Measurements from ENCODE around the gene MCRIP2. TPM values are rescaled to one million over a fixed set of nuclear protein-coding genes. Genes with fewer than 3 reads are reported as not detected.

The MCRIP2 gene
- total and polyA plus RNA-seq, 2 experiments from 2014 or later, result 64.3 to 67.7 TPM

- H3K27me3 ChIP-seq (ENCODE audit: insufficient read depth), result no peaks in the 10 kb centered on the region
- Mint-ChIP-seq H3K4me3 (no peak overlapping the region; the same call in 2 of the 3 replicates), H3K27me3 (ENCODE audit: insufficient read depth, low read depth, poor library complexity) (peaks cover 21% of the 10 kb centered on the region), H3K27ac (no peak overlapping the region), H3K9me3 (no peaks in the 10 kb centered on the region; the same call in 1 of the 3 replicates), H3K4me1 (peaks cover 9% of the 10 kb centered on the region), H3K36me3 (ENCODE audit: low read depth) (peaks cover 16% of the 10 kb centered on the region)
- TF ChIP-seq ETS1 (IDR thresholded peaks at IDR 0.05), result no peak
- no peak for TF ChIP-seq STAT1 (IDR thresholded peaks at IDR 0.05; ENCODE audit: unreplicated experiment)
- TF ChIP-seq JUNB (IDR thresholded peaks at IDR 0.05; ENCODE audit: unreplicated experiment), result no peak
- no peak for TF ChIP-seq EZH2phosphoT487 (IDR thresholded peaks at IDR 0.05; ENCODE audit: unreplicated experiment)
- no peak for TF ChIP-seq NANOG (IDR thresholded peaks at IDR 0.05; ENCODE audit: borderline replicate concordance)
- no peak for TF ChIP-seq EZH2 (IDR thresholded peaks at IDR 0.05; ENCODE audit: low read depth, unreplicated experiment)
- no peak for TF ChIP-seq REST (IDR thresholded peaks at IDR 0.05; ENCODE audit: unreplicated experiment)
- H3K4me1 ChIP-seq (ENCODE audit: insufficient read depth), result no peaks in the 10 kb centered on the region
- H2AFZ ChIP-seq, result no peak overlapping the region
- 0 out of 2 replicates have a peak, but pooled peaks cover 3% of the 10 kb centered on the region for H3F3A ChIP-seq (replicated peaks; ENCODE audit: low read depth)
- H4K20me1 ChIP-seq (replicated peaks; ENCODE audit: insufficient read depth), result peaks cover 19% of the 10 kb centered on the region
- H3K9me2 ChIP-seq (ENCODE audit: insufficient read depth), result no peaks in the 10 kb centered on the region
- H3K79me2 ChIP-seq (replicated peaks; ENCODE audit: insufficient read depth), result peaks cover 34% of the 10 kb centered on the region
- DNase-seq (ENCODE audit: low spot score) (no peak), ATAC-seq (no peak)
- H3K4me3 ChIP-seq, result no peak overlapping the region
- no peak overlapping the region for H3K27ac ChIP-seq (ENCODE audit: low read depth)
- H3K36me3 ChIP-seq (ENCODE audit: insufficient read depth), result no peaks in the 10 kb centered on the region
- no peak overlapping the region for H3K4me2 ChIP-seq
These were observed 46.5 kb upstream of the MCRIP2 start for GRCh38 chr16:595094-595528.

- Histone ChIP-seq H3K36me3 (ENCODE audit: insufficient read depth) (no peaks in the 10 kb centered on the region), H3K4me1 (ENCODE audit: insufficient read depth) (no peaks in the 10 kb centered on the region), H3K9me2 (ENCODE audit: insufficient read depth) (no peaks in the 10 kb centered on the region), H3K27me3 (ENCODE audit: insufficient read depth) (no peaks in the 10 kb centered on the region), H4K20me1 (replicated peaks; ENCODE audit: insufficient read depth) (peaks cover 15% of the 10 kb centered on the region), H3K27ac (ENCODE audit: low read depth) (no peak overlapping the region), H3K4me2 (no peak overlapping the region), H3F3A (replicated peaks; ENCODE audit: low read depth) (0 out of 2 replicates have a peak, but pooled peaks cover 3% of the 10 kb centered on the region), H3K4me3 (no peak overlapping the region), H3K79me2 (replicated peaks; ENCODE audit: insufficient read depth) (peaks cover 30% of the 10 kb centered on the region), H2AFZ (no peak overlapping the region)
- DNase-seq (ENCODE audit: low spot score), result no peak
- Mint-ChIP-seq H3K27me3 (ENCODE audit: insufficient read depth, low read depth, poor library complexity) (peaks cover 17% of the 10 kb centered on the region), H3K9me3 (no peaks in the 10 kb centered on the region; the same call in 1 of the 3 replicates), H3K4me3 (no peak overlapping the region; the same call in 2 of the 3 replicates), H3K27ac (no peak overlapping the region), H3K36me3 (ENCODE audit: low read depth) (peaks cover 16% of the 10 kb centered on the region), H3K4me1 (peaks cover 3% of the 10 kb centered on the region)
- no peak for TF ChIP-seq ZNF114 (CRISPR knock-in tag; IDR thresholded peaks at IDR 0.05)
- TF ChIP-seq ZNF331 (CRISPR knock-in tag; IDR thresholded peaks at IDR 0.05; ENCODE audit: low read depth), result no peak
- TF ChIP-seq POLR2AphosphoS5 (IDR thresholded peaks at IDR 0.05; ENCODE audit: low read depth), result no peak
- TF ChIP-seq ETS1 (IDR thresholded peaks at IDR 0.05), result no peak
- TF ChIP-seq CREB1 (CRISPR knock-in tag; IDR thresholded peaks at IDR 0.05; ENCODE audit: low read depth), result no peak
- no peak for TF ChIP-seq JUNB (IDR thresholded peaks at IDR 0.05; ENCODE audit: unreplicated experiment)
- no peak for TF ChIP-seq CTCF (conservative IDR thresholded peaks at IDR 0.05; ENCODE audit: low read depth in 2 of 2)
- ATAC-seq, result no peak
These were observed 45.5 kb upstream of the MCRIP2 start for GRCh38 chr16:595942-596735.

All from GM23338 (cell line).